NCI-H2196 (cell line): ENCODE results near the gene OPRD1.
A peak's percentile ranks its signal among the peaks of the same experiment; 100 is the strongest.
"Not testable (repeated sequence)": the region's sequence is repeated elsewhere in the genome, so short reads cannot be mapped to it uniquely, and the experiment has no call there.

Source experiments
- DNase-seq: peaks from one replicate; lab custom pipeline; 2025; ENCODE audit not compliant: unreplicated experiment; lab: John Stamatoyannopoulos, UW

The OPRD1 gene

GRCh38 chr1:28840928-28841544, 29.1 kb downstream of the OPRD1 start:
- no peak for DNase-seq

- DNase-seq = peak; percentile 45
Observed at GRCh38 chr1:28845786-28846543, 34.0 kb downstream of the OPRD1 start.

GRCh38 chr1:28847207-28847606, 35.2 kb downstream of the OPRD1 start:
- peak; percentile 19 for DNase-seq

- DNase-seq = no peak
Observed at GRCh38 chr1:28848416-28848815, 36.4 kb downstream of the OPRD1 start.

GRCh38 chr1:28853093-28853742, 41.2 kb downstream of the OPRD1 start:
- DNase-seq = no peak

GRCh38 chr1:28854406-28854805, 42.4 kb downstream of the OPRD1 start:
- not testable (repeated sequence) for DNase-seq

GRCh38 chr1:28855046-28855445, 43.1 kb downstream of the OPRD1 start:
- DNase-seq = no peak

- no peak for DNase-seq
Observed at GRCh38 chr1:28855469-28855951, 43.5 kb downstream of the OPRD1 start.

- no peak for DNase-seq
Observed at GRCh38 chr1:28855969-28856368, 44.0 kb downstream of the OPRD1 start.

GRCh38 chr1:28860332-28861073, 48.5 kb downstream of the OPRD1 start:
- no peak for DNase-seq

GRCh38 chr1:28862571-28863403, 50.8 kb downstream of the OPRD1 start:
- no peak for DNase-seq

GRCh38 chr1:28864695-28865094, 52.7 kb downstream of the OPRD1 start:
- no peak for DNase-seq

- no peak for DNase-seq
Observed at GRCh38 chr1:28865997-28866650, 54.2 kb downstream of the OPRD1 start.

- no peak for DNase-seq
Observed at GRCh38 chr1:28867850-28868249, 55.9 kb downstream of the OPRD1 start.

GRCh38 chr1:28869952-28870351, 58.0 kb downstream of the OPRD1 start:
- DNase-seq = no peak

GRCh38 chr1:28871631-28872401, 59.8 kb downstream of the OPRD1 start:
- no peak for DNase-seq

- not testable (repeated sequence) for DNase-seq
Observed at GRCh38 chr1:28875134-28875533, 63.2 kb downstream of the OPRD1 start.

GRCh38 chr1:28877132-28877781, 65.3 kb downstream of the OPRD1 start:
- DNase-seq = peak; percentile 89

- no peak for DNase-seq
Observed at GRCh38 chr1:28878796-28879195, 66.8 kb downstream of the OPRD1 start.
